ENCODE results near the gene MARK3. TPM values are rescaled to one million over a fixed set of nuclear protein-coding genes. Genes with fewer than 3 reads are reported as not detected.

The MARK3 gene
- total RNA-seq, 1 experiment from 2014 or later, result 189 TPM

DNA sequence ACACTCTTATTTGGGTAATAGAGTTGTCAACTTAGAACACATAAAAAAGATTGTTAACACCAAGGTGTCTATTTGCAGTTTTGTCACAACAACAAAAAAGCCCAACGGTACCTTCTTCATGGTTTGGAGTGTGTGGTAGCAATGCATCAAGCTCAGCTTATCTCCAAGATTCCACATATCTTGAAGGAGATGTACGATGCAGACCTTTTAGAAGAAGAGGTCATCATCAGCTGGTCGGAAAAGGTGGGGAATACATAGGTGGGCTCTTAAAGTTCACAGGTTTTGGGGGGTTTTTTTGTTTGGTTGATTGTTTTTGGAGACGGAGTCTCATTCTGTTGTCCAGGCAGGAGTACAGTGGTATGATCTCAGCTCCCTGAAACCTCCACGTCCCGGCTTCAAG lies 45.7 kb upstream of the MARK3 start:
- Histone ChIP-seq H3K27me3 (ENCODE audit: insufficient read depth, low read depth) (no peaks in the 10 kb centered on the region), H3K9me2 (ENCODE audit: insufficient read depth) (no peaks in the 10 kb centered on the region), H3K36me3 (ENCODE audit: low read depth) (peaks cover 97% of the 10 kb centered on the region), H3K79me2 (ENCODE audit: low read depth) (peaks cover 66% of the 10 kb centered on the region), H3K27ac (0 out of 2 replicates have a peak overlapping the region, but pooled peaks have one; percentile 3), H4K20me1 (ENCODE audit: insufficient read depth) (peaks cover 98% of the 10 kb centered on the region), H2AFZ (no peak overlapping the region), H3K4me2 (no peak overlapping the region), H3K9me3 (ENCODE audit: insufficient read depth, low read depth) (no peaks in the 10 kb centered on the region), H3F3A (ENCODE audit: insufficient read depth, low read depth) (peaks cover 95% of the 10 kb centered on the region), H3K4me3 (no peak overlapping the region), H3K4me1 (replicated peaks; ENCODE audit: insufficient read depth) (peaks cover 27% of the 10 kb centered on the region)
- no peak for DNase-seq
- intact Hi-C loops (cut with micrococcal nuclease; ENCODE audit: unreplicated experiment), result loop anchor here (10.0 kb wide), 1 partner anchor 1255 kb away; the partner anchor contains the start of gene HSP90AA1
- TF ChIP-seq, protein P1, sequence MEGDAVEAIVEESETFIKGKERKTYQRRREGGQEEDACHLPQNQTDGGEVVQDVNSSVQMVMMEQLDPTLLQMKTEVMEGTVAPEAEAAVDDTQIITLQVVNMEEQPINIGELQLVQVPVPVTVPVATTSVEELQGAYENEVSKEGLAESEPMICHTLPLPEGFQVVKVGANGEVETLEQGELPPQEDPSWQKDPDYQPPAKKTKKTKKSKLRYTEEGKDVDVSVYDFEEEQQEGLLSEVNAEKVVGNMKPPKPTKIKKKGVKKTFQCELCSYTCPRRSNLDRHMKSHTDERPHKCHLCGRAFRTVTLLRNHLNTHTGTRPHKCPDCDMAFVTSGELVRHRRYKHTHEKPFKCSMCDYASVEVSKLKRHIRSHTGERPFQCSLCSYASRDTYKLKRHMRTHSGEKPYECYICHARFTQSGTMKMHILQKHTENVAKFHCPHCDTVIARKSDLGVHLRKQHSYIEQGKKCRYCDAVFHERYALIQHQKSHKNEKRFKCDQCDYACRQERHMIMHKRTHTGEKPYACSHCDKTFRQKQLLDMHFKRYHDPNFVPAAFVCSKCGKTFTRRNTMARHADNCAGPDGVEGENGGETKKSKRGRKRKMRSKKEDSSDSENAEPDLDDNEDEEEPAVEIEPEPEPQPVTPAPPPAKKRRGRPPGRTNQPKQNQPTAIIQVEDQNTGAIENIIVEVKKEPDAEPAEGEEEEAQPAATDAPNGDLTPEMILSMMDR (conservative IDR thresholded peaks at IDR 0.05), result no peak
- TF ChIP-seq EZH2 (IDR thresholded peaks at IDR 0.05; ENCODE audit: low read depth), result no peak
- no TSS peak for BruUV-seq (replicated peaks)
- ChIA-PET POLR2A (ENCODE audit: unreplicated experiment) (interaction anchor here (0.6 kb wide), 1 partner anchor 23 kb away, joined by 3 read pairs; no protein-coding TSS in a partner anchor), CTCF (interaction anchor here (0.6 kb wide), 1 partner anchor 367 kb away, joined by 17 read pairs; no protein-coding TSS in a partner anchor)

DNA sequence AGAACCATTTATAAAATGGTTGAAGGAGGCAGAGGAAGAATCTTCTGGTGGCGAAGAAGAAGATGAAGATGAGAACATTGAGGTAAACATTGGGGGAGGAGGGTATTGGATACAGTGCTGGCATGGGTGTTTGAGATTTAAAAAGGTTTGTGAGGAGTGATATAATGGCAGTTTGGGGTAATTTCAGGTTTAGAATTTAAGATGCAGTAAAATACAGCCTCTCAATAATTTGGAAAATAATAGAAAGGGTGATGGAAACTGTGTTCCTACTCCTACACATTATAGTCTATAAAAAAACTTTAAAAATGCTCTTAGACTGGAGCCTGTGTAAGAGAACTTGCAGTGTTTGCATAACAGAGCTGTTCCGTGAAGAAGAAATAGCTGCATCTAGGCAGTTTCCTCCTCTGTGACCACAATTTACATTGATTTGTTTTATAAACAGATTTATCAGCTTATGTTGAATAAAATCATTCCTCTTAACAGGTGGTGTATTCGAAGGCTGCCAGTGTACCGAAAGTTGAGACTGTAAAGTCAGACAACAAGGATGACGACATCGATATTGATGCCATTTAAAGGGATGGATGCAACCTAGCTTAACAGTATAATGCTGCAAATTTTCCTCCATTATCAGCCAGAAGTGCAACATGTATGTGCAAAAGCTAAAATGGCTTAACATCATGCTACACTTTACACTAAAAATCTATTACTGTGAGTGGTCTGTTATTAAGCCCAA lies 44.6 kb upstream of the MARK3 start:
- TF ChIP-seq, protein P1 (conservative IDR thresholded peaks at IDR 0.05), result no peak
- no peak for TF ChIP-seq EZH2 (IDR thresholded peaks at IDR 0.05; ENCODE audit: low read depth)
- Histone ChIP-seq H3K36me3 (ENCODE audit: low read depth) (peaks cover 91% of the 10 kb centered on the region), H3F3A (ENCODE audit: insufficient read depth, low read depth) (peaks cover 100% of the 10 kb centered on the region), H3K9me2 (ENCODE audit: insufficient read depth) (no peaks in the 10 kb centered on the region), H4K20me1 (ENCODE audit: insufficient read depth) (peaks cover 99% of the 10 kb centered on the region), H3K27ac (0 out of 2 replicates have a peak overlapping the region, but pooled peaks have one; percentile 3), H2AFZ (no peak overlapping the region), H3K4me3 (no peak overlapping the region), H3K79me2 (ENCODE audit: low read depth) (peaks cover 56% of the 10 kb centered on the region), H3K4me1 (replicated peaks; ENCODE audit: insufficient read depth) (peaks cover 23% of the 10 kb centered on the region), H3K4me2 (no peak overlapping the region), H3K27me3 (ENCODE audit: insufficient read depth, low read depth) (no peaks in the 10 kb centered on the region), H3K9me3 (ENCODE audit: insufficient read depth, low read depth) (no peaks in the 10 kb centered on the region)
- ChIA-PET POLR2A (ENCODE audit: unreplicated experiment) (interaction anchor here (0.6 kb wide), 3 partner anchors 13 to 201 kb away, joined by 3 to 5 read pairs (median 5); no protein-coding TSS in a partner anchor), CTCF (interaction anchor here (0.7 kb wide), 1 partner anchor 236 kb away, joined by 4 read pairs; no protein-coding TSS in a partner anchor)
- BruUV-seq (replicated peaks), result no TSS peak
- intact Hi-C loops (cut with micrococcal nuclease; ENCODE audit: unreplicated experiment), result no loop called here
- no peak for DNase-seq

DNA sequence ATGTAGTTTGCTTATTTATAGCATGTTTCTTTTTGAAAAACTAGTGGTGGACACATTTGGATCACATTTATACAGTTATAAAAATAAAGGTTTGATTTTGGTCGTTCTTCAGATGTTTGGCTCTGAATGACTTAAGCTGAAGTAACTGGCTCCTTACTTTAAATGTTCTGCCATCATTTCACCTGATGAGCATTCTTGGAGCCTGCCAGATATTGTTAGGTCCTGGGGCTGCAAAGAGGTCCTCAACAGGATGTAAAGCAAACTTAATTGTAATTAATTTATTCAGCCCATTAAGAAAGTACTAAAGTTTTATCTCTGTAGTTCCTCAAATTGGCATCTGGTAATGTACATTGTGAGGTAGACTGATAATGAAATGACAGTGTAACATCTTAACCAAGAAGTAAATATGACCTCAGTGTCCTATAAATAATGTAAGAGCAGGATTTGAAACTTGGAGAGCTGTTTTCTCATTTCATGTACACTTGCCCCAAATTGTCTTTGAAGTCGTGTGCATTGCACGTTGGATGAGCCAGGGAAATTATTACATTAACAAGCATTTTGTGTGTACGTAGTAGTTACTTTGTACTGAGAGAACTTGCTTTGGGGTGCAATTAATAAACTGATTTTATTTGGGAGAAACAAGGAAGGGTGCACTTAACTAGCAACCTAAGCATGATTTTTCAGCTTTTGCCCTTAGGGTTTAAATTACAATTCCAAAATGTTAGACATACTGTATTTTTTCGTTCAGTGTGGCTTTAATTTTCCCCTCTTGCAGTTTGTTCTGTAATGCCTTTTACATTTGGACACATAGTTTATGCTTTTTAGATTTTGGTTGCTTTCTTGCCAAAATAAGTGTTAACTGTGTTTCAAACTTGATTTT lies 43.7 kb upstream of the MARK3 start:
- peaks cover 48% of the 10 kb centered on the region for H3K79me2 ChIP-seq (ENCODE audit: low read depth)
- TF ChIP-seq EZH2 (IDR thresholded peaks at IDR 0.05; ENCODE audit: low read depth), result no peak
- TF ChIP-seq, protein P1 (conservative IDR thresholded peaks at IDR 0.05), result no peak
- ChIA-PET POLR2A (ENCODE audit: unreplicated experiment) (interaction anchor here (0.6 kb wide), 1 partner anchor 13 kb away, joined by 5 read pairs; no protein-coding TSS in a partner anchor), CTCF (interaction anchor here (0.7 kb wide), 1 partner anchor 236 kb away, joined by 4 read pairs; no protein-coding TSS in a partner anchor)
- H2AFZ ChIP-seq, result no peak overlapping the region
- H3K27ac ChIP-seq, result no peak overlapping the region
- no peaks in the 10 kb centered on the region for H3K9me3 ChIP-seq (ENCODE audit: insufficient read depth, low read depth)
- no peak for DNase-seq
- peaks cover 15% of the 10 kb centered on the region; the same call in 1 of the 2 replicates for H3K4me1 ChIP-seq (replicated peaks; ENCODE audit: insufficient read depth)
- no peaks in the 10 kb centered on the region for H3K9me2 ChIP-seq (ENCODE audit: insufficient read depth)
- H3F3A ChIP-seq (ENCODE audit: insufficient read depth, low read depth), result peaks cover 100% of the 10 kb centered on the region
- peaks cover 90% of the 10 kb centered on the region for H4K20me1 ChIP-seq (ENCODE audit: insufficient read depth)
- no peak overlapping the region for H3K4me2 ChIP-seq
- no peaks in the 10 kb centered on the region for H3K27me3 ChIP-seq (ENCODE audit: insufficient read depth, low read depth)
- intact Hi-C loops (cut with micrococcal nuclease; ENCODE audit: unreplicated experiment), result no loop called here
- no TSS peak for BruUV-seq (replicated peaks)
- H3K4me3 ChIP-seq, result no peak overlapping the region
- H3K36me3 ChIP-seq (ENCODE audit: low read depth), result peaks cover 83% of the 10 kb centered on the region

Data from PC-9 (cell line).